Measurements from ENCODE around the gene PTDSS2. TPM values are rescaled to one million over a fixed set of nuclear protein-coding genes. Genes with fewer than 3 reads are reported as not detected.
A peak's percentile ranks its signal among the peaks of the same experiment; 100 is the strongest.

Gene PTDSS2
- total RNA-seq, 1 experiment from 2014 or later = 49.5 TPM

DNA sequence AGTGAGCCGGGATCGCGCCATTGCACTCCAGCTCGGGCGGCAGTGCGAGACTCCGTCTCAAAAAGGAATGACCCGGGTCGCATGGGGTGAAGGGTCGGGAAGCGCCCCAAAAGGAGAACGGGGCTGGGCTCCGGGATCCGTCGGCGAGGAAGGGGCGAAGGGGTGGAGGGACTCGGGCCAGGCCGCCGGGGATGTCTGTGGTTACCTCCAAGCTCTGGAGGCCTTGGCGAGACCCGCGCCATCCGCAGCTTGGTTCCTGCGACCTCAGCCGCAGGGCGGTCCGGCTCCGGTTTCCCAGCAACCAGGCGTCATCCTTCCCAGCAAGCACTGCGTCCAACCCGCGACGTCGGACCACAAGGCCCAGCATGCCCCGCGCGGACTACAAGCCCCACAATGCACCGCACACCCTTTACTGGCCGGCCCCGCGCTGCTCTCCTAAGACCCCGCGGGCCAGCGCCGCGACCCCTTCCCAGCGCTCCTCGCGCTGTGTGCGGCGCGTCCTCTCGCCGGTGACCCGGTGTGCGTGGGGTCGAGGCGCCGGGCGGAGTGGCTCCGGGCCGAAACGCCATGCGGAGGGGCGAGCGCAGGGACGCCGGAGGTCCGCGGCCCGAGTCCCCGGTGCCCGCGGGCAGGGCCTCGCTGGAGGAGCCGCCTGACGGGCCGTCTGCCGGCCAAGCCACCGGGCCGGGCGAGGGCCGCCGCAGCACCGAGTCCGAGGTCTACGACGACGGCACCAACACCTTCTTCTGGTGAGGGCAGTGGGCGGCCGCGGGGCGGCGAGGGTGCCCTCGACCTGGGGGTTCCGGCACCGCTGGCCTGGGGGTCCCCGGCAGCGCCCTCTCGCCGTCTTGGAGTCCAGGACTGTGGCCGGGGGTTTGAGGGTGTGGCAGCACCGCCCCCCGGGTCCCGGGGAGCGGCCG is at the start of gene PTDSS2 (continued):
- TF ChIP-seq ZNF512 (CRISPR knock-in tag; IDR thresholded peaks at IDR 0.05; ENCODE audit: borderline replicate concordance) = no peak
- TF ChIP-seq ETV6 (CRISPR knock-in tag; IDR thresholded peaks at IDR 0.05) = peak; percentile 73; the same call in 1 of the 2 replicates
- TF ChIP-seq FOXP1 (CRISPR knock-in tag; IDR thresholded peaks at IDR 0.05; ENCODE audit: borderline replicate concordance) = peak; percentile 3; the same call in 1 of the 2 replicates
- TF ChIP-seq SOX15 (CRISPR knock-in tag; IDR thresholded peaks at IDR 0.05) = no peak
- no peak for TF ChIP-seq EMX1 (CRISPR knock-in tag; IDR thresholded peaks at IDR 0.05)
- TF ChIP-seq, protein P1, sequence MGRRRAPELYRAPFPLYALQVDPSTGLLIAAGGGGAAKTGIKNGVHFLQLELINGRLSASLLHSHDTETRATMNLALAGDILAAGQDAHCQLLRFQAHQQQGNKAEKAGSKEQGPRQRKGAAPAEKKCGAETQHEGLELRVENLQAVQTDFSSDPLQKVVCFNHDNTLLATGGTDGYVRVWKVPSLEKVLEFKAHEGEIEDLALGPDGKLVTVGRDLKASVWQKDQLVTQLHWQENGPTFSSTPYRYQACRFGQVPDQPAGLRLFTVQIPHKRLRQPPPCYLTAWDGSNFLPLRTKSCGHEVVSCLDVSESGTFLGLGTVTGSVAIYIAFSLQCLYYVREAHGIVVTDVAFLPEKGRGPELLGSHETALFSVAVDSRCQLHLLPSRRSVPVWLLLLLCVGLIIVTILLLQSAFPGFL (CRISPR knock-in tag; IDR thresholded peaks at IDR 0.05; ENCODE audit: borderline replicate concordance) = no peak; the same call in 1 of the 2 replicates
- peak; percentile 10 for TF ChIP-seq TEAD4 (CRISPR knock-in tag; IDR thresholded peaks at IDR 0.05)
- TF ChIP-seq JAZF1 (CRISPR knock-in tag; IDR thresholded peaks at IDR 0.05) = no peak
- TF ChIP-seq, protein P2, sequence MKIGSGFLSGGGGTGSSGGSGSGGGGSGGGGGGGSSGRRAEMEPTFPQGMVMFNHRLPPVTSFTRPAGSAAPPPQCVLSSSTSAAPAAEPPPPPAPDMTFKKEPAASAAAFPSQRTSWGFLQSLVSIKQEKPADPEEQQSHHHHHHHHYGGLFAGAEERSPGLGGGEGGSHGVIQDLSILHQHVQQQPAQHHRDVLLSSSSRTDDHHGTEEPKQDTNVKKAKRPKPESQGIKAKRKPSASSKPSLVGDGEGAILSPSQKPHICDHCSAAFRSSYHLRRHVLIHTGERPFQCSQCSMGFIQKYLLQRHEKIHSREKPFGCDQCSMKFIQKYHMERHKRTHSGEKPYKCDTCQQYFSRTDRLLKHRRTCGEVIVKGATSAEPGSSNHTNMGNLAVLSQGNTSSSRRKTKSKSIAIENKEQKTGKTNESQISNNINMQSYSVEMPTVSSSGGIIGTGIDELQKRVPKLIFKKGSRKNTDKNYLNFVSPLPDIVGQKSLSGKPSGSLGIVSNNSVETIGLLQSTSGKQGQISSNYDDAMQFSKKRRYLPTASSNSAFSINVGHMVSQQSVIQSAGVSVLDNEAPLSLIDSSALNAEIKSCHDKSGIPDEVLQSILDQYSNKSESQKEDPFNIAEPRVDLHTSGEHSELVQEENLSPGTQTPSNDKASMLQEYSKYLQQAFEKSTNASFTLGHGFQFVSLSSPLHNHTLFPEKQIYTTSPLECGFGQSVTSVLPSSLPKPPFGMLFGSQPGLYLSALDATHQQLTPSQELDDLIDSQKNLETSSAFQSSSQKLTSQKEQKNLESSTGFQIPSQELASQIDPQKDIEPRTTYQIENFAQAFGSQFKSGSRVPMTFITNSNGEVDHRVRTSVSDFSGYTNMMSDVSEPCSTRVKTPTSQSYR (CRISPR knock-in tag; IDR thresholded peaks at IDR 0.05) = no peak
- no peak for TF ChIP-seq AFF4 (CRISPR knock-in tag; IDR thresholded peaks at IDR 0.05; ENCODE audit: borderline replicate concordance)
- no peak for TF ChIP-seq CREB1 (CRISPR knock-in tag; IDR thresholded peaks at IDR 0.05)
- 0 out of 2 replicates have a peak, but pooled peaks have one; percentile 55 for TF ChIP-seq ZNF232 (CRISPR knock-in tag; IDR thresholded peaks at IDR 0.05)
- TF ChIP-seq ATF1 (CRISPR knock-in tag; IDR thresholded peaks at IDR 0.05) = no peak; the same call in 1 of the 2 replicates
- TF ChIP-seq ZNF121 (CRISPR knock-in tag; IDR thresholded peaks at IDR 0.05) = peak; percentile 99
- TF ChIP-seq, protein P3, sequence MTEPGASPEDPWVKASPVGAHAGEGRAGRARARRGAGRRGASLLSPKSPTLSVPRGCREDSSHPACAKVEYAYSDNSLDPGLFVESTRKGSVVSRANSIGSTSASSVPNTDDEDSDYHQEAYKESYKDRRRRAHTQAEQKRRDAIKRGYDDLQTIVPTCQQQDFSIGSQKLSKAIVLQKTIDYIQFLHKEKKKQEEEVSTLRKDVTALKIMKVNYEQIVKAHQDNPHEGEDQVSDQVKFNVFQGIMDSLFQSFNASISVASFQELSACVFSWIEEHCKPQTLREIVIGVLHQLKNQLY (CRISPR knock-in tag; IDR thresholded peaks at IDR 0.05) = no peak
- TF ChIP-seq, protein P4, sequence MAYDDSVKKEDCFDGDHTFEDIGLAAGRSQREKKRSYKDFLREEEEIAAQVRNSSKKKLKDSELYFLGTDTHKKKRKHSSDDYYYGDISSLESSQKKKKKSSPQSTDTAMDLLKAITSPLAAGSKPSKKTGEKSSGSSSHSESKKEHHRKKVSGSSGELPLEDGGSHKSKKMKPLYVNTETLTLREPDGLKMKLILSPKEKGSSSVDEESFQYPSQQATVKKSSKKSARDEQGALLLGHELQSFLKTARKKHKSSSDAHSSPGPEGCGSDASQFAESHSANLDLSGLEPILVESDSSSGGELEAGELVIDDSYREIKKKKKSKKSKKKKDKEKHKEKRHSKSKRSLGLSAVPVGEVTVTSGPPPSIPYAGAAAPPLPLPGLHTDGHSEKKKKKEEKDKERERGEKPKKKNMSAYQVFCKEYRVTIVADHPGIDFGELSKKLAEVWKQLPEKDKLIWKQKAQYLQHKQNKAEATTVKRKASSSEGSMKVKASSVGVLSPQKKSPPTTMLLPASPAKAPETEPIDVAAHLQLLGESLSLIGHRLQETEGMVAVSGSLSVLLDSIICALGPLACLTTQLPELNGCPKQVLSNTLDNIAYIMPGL (CRISPR knock-in tag; IDR thresholded peaks at IDR 0.05) = peak; percentile 67; the same call in 1 of the 2 replicates
- no peak for TF ChIP-seq STAT6 (CRISPR knock-in tag; conservative IDR thresholded peaks at IDR 0.05; ENCODE audit: low read depth)
- TF ChIP-seq GTF2I (CRISPR knock-in tag; conservative IDR thresholded peaks at IDR 0.05) = no peak
- peak; percentile 66; the same call in 1 of the 2 replicates for TF ChIP-seq ZBTB43 (CRISPR knock-in tag; IDR thresholded peaks at IDR 0.05)
- no peak for TF ChIP-seq PRRX2 (CRISPR knock-in tag; IDR thresholded peaks at IDR 0.05)
- TF ChIP-seq SP1 (CRISPR knock-in tag; conservative IDR thresholded peaks at IDR 0.05) = peak; percentile 89
